K562 (cell line): Measurements from ENCODE around the gene SAT2. TPM values are rescaled to one million over a fixed set of nuclear protein-coding genes. Genes with fewer than 3 reads are reported as not detected.

Experiments used
- CBFA2T3 ChIP-seq: fragments of 450-650 bp; IDR thresholded peaks from 2 replicates; pipeline ENCODE4 v1.6.1; 2017
- CBX5 ChIP-seq: IDR thresholded peaks from 2 replicates; pipeline ENCODE4 v1.6.1; 2014; ENCODE audit warnings: low read depth, borderline replicate concordance
- CTCFL ChIP-seq: IDR thresholded peaks from 2 replicates; pipeline ENCODE4 v1.6.1; 2011; ENCODE audit warnings: borderline replicate concordance, low read depth, mild to moderate bottlenecking, moderate library complexity, low read length; ENCODE audit not compliant: insufficient read depth, poor library complexity, severe bottlenecking
- DEAF1 ChIP-seq: fragments of 450-650 bp; formaldehyde crosslinking; IDR thresholded peaks from 2 replicates; pipeline ENCODE4 v1.4.0; 2020; ENCODE audit warnings: mild to moderate bottlenecking, moderate library complexity
- DLX4 ChIP-seq: fragments of 250-450 bp; sonication (Bioruptor Pico); IDR thresholded peaks from 2 replicates; pipeline ENCODE4 v1.6.1; 2021; ENCODE audit warnings: mild to moderate bottlenecking
- HNRNPH1 ChIP-seq: fragments of 200-400 bp; formaldehyde crosslinking; optimal IDR thresholded peaks from 2 replicates; pipeline ENCODE3; 2017; ENCODE audit warnings: low read depth, mild to moderate bottlenecking, low read length, moderate library complexity
- MEIS2 ChIP-seq: fragments of 450-650 bp; IDR thresholded peaks from 2 replicates; pipeline ENCODE4 v1.6.1; 2014; ENCODE audit warnings: mild to moderate bottlenecking; ENCODE audit not compliant: partially characterized antibody
- SRSF9 ChIP-seq: fragments of 200-400 bp; formaldehyde crosslinking; IDR thresholded peaks from 2 replicates; pipeline ENCODE4 v1.6.1; 2017; ENCODE audit warnings: low read depth, low read length, borderline replicate concordance
- THRAP3 ChIP-seq: fragments of 450-650 bp; IDR thresholded peaks from 2 replicates; pipeline ENCODE4 v1.6.1; 2016; ENCODE audit warnings: mild to moderate bottlenecking, inconsistent platforms, borderline replicate concordance
- ZBTB11 ChIP-seq, 3 experiments: fragments of 200-800 bp in 1 of 3; fragments of 250-450 bp in 1 of 3; fragments of 450-650 bp in 1 of 3; sonication (Bioruptor Pico) in 1 of 3; sonication (Bioruptor generic) in 1 of 3; formaldehyde crosslinking in 1 of 3; IDR thresholded peaks; 2 replicates each; pipeline versions ENCODE4 v1.6.1 to v1.8.0; 2016 to 2022; ENCODE audit warnings: mild to moderate bottlenecking in 2 of 3, missing genetic modification characterization in 2 of 3, missing compliant biosample characterization in 1 of 3, moderate library complexity in 1 of 3
- ZNF146 ChIP-seq: IDR thresholded peaks from one replicate; pipeline ENCODE4 v1.6.1; 2018; ENCODE audit warnings: missing compliant biosample characterization; ENCODE audit not compliant: unreplicated experiment
- ZNF518B ChIP-seq: fragments of 250-450 bp; sonication (Bioruptor Pico); IDR thresholded peaks from 2 replicates; pipeline ENCODE4 v1.5.0; 2021; ENCODE audit warnings: mild to moderate bottlenecking, moderate library complexity
- ZNF76 ChIP-seq: fragments of 250-450 bp; sonication (Bioruptor Pico); IDR thresholded peaks from 2 replicates; pipeline ENCODE4 v1.4.0; 2020; ENCODE audit warnings: mild to moderate bottlenecking, moderate library complexity, borderline replicate concordance
- ZNF778 ChIP-seq: fragments of 450-650 bp; formaldehyde crosslinking; IDR thresholded peaks from 2 replicates; pipeline ENCODE4 v1.4.0; 2020; ENCODE audit warnings: mild to moderate bottlenecking, moderate library complexity
- polyA plus RNA-seq, 8 experiments: library from polyadenylated mRNA; depleted of rRNA in 4 of 8; stranded (reverse) in 5 of 8; unstranded in 3 of 8; fragments of >200 nt; fragmentation: Nextera tagmentation in 2 of 8; fragmentation: Illumina TruSeq in 1 of 8; extraction: Ambion mirVana in 2 of 8; extraction: Trizol in 1 of 8; gene quantifications; 2 replicates each; pipeline versions ENCODE4 v1.2.1 to v1.2.3, GENCODE V29; 2011 to 2014; ENCODE audit warnings: inconsistent platforms in 1 of 8, missing spikeins in 1 of 8
- total RNA-seq, 7 experiments: library from RNA; depleted of rRNA in 6 of 7; stranded (reverse); fragments of >200 nt in 6 of 7; fragmentation: Illumina TruSeq in 2 of 7; extraction: Trizol in 2 of 7; gene quantifications; 2 replicates each; pipeline versions ENCODE4 v1.2.1 to v1.2.3, GENCODE V29; 2011 to 2021; ENCODE audit warnings: low replicate concordance in 1 of 7

The SAT2 gene
- total and polyA plus RNA-seq, 9 of the 15 experiments (the other 6 are each of a cell fraction or from before 2014, with no cell fraction given) = 2.0 to 8.0 (median 5.3) TPM

GRCh38 chr17:7586673-7587419, 40.8 kb downstream of the SAT2 start (continued):
- TF ChIP-seq DEAF1 = no peak
- peak; percentile 68 for TF ChIP-seq MEIS2
- TF ChIP-seq CTCFL = peak; percentile 91
- TF ChIP-seq HNRNPH1 = no peak
- TF ChIP-seq CBFA2T3 = no peak
- TF ChIP-seq SRSF9 = no peak
- no peak for TF ChIP-seq DLX4 (CRISPR knock-in tag)
- TF ChIP-seq ZNF778 (CRISPR knock-in tag) = no peak
- TF ChIP-seq ZNF518B (CRISPR knock-in tag) = no peak
- no peak for TF ChIP-seq CBX5
- no peak for TF ChIP-seq ZBTB11 (CRISPR knock-in tag; IDR thresholded peaks at IDR 0.05)
- TF ChIP-seq THRAP3 = no peak
- TF ChIP-seq ZNF146 = no peak
- TF ChIP-seq ZNF76 = no peak
